GM12875 (cell line): ENCODE measurements around the gene PWWP2B.
A peak's percentile ranks its signal among the peaks of the same experiment; 100 is the strongest.
"Not testable (repeated sequence)": the region's sequence is repeated elsewhere in the genome, so short reads cannot be mapped to it uniquely, and the experiment has no call there.

Experiments
- H3K4me3 ChIP-seq: one replicate; pipeline ENCODE4 v1.5.1; 2011; ENCODE audit warnings: low read depth, low read length, control low read depth
- TF ChIP-seq, protein P1 (sequence below): IDR thresholded peaks from 2 replicates; pipeline ENCODE4 v1.5.1; 2011; ENCODE audit warnings: low read depth, mild to moderate bottlenecking, control low read depth, inconsistent platforms, low read length, moderate library complexity, borderline replicate concordance; ENCODE audit not compliant: insufficient read depth

Gene PWWP2B

DNA sequence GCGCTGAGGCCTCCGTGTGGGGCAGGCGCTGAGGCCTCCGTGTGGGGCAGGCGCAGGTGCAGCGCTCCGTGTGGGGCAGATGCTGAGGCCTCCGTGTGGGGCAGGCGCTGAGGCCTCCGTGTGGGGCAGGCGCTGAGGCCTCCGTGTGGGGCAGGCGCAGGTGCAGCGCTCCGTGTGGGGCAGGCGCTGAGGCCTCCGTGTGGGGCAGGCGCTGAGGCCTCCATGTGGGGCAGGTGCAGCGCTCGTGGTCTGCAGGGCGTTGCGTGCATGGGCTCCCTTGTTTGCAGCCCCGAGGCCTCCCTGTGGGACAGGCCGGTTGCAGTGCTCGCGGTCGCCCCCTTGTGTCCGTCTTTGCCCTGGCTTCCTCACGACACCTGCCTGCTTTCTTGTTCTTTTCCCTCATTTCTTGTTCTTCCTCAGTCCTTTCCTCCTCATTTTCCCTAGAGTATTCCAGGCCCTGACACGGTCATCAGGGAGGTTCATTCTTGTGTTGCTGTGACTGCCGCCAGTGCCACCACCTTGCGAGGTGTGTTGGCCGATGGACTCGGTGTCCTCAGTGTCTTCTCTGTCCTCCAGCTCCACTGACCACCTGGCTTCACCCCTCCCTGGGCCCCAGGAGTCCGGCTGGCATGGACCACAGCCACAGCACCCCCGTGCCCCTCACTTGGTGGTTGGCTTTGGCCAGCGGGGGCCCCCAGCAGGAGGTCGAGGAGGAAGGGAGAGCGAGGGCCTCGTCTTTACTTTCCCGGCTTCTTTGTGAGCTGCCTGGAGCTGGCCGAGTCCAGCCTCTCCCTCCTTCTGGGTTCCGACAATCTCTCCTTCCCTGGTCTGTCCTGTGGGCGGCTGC, 44.3 kb upstream of the PWWP2B start:
- TF ChIP-seq, protein P1, sequence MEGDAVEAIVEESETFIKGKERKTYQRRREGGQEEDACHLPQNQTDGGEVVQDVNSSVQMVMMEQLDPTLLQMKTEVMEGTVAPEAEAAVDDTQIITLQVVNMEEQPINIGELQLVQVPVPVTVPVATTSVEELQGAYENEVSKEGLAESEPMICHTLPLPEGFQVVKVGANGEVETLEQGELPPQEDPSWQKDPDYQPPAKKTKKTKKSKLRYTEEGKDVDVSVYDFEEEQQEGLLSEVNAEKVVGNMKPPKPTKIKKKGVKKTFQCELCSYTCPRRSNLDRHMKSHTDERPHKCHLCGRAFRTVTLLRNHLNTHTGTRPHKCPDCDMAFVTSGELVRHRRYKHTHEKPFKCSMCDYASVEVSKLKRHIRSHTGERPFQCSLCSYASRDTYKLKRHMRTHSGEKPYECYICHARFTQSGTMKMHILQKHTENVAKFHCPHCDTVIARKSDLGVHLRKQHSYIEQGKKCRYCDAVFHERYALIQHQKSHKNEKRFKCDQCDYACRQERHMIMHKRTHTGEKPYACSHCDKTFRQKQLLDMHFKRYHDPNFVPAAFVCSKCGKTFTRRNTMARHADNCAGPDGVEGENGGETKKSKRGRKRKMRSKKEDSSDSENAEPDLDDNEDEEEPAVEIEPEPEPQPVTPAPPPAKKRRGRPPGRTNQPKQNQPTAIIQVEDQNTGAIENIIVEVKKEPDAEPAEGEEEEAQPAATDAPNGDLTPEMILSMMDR: peak; percentile 84
- not testable (repeated sequence) for H3K4me3 ChIP-seq

GRCh38 chr10:132353456-132354355, 43.3 kb upstream of the PWWP2B start:
- TF ChIP-seq, protein P1: no peak
- no peak overlapping the region for H3K4me3 ChIP-seq

DNA sequence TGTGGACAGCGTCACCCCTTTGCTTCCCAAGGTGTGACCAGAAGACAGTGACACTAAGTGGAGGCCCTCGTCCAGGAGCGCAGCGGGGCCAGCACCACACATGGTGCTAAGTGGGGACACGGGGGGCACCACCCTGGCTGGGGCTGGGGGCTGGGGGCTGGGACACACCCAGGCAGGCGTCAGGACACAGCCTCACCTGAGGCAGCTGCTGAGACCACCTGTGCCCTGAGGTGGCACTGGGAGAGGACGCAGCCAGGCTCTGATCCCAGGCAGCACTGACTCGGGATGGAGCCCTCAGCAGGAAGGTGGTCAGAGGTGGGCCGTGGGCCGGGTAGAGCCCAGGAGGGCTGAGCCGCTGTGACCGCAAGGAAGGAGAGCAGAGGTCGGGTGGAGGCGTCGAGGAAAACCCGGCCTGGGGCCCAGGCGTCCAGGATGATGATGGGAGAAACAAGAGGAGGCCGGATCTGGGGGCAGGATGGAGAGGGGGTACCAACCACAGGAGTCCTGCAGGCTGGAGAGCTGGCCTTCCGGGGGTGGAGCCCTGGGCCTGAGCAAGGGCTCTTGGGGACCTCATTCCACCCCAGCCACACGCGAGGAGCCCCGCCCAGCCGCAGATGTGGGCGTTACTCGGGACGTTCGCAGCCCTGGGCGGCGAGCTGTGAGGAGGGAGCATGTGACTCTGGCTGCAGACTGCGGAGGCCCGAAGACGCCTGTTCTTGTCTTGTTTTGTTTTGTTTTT, 42.5 kb upstream of the PWWP2B start:
- TF ChIP-seq, protein P1: no peak
- H3K4me3 ChIP-seq: no peak overlapping the region

DNA sequence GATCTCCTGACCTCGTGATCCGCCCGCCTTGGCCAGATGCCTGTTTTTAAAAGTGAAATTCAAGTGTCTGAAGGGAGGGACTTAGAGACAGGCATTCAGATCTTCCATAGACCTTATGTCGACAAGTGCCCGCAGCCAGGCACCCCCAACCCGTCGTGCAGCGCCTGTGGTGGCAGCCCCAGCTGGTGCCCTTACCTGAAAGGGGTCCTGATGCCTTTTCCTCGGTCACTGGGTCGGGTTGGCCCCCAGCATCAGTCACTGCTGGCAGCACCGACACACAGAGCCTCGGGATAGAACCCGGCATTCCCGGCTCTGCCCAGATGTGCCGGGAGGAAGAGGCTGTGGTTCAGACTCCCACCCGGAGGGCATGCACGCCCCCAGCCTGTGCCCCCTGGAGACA, 41.7 kb upstream of the PWWP2B start:
- TF ChIP-seq, protein P1: no peak
- no peak overlapping the region for H3K4me3 ChIP-seq

GRCh38 chr10:132355754-132356153, 41.2 kb upstream of the PWWP2B start:
- no peak overlapping the region for H3K4me3 ChIP-seq
- TF ChIP-seq, protein P1: no peak

DNA sequence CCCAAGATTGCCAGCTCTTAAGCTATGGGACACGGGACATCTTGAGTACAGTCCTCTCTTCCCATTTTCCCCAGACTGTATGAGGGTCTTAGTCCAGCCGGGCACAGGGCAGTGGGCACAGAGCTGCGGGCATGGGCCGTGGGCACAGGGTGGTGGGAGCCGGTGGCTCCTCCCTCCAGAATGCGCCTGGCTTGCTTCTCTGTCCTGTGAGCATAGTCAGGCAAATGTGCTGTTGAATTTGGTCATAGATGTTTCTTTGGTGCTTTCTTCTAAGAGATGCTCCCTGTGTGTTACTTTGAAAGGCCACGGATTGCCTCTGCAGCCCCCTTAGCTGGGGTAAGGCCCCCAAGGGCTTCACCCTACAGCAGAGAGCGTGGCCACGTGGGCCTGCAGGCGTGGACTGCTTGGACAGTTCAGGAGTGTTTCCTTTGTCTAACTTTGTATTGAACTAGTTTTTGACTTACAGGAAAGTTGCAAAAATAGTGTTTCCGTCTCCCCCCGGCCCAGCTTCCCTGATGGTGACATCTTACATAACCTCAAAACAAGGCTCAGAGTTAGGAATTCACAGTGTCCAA, 40.3 kb upstream of the PWWP2B start:
- H3K4me3 ChIP-seq: no peak overlapping the region
- TF ChIP-seq, protein P1: no peak
